VCaP (cell line): Measurements from ENCODE around the gene GCNA.

Experiments
- H3K27ac ChIP-seq: fragments of 450-650 bp; 2 replicates; pipeline ENCODE4 v1.5.1; 2017
- CTCF ChIP-seq: fragments of 450-650 bp; conservative IDR thresholded peaks from 2 replicates; pipeline ENCODE4 v1.5.1; 2017; ENCODE audit warnings: mild to moderate bottlenecking, moderate library complexity

The GCNA gene

GRCh38 chrX:71625471-71625870, 47.2 kb downstream of the GCNA start:
- no peak for TF ChIP-seq CTCF

GRCh38 chrX:71626576-71626975, 48.3 kb downstream of the GCNA start:
- no peak for TF ChIP-seq CTCF
- no peak overlapping the region for H3K27ac ChIP-seq

More at GRCh38 chrX:71625471-71625870, 47.2 kb downstream of the GCNA start:
- H3K27ac ChIP-seq: no peak overlapping the region

- no peak overlapping the region for H3K27ac ChIP-seq
- TF ChIP-seq CTCF: no peak
Measured at GRCh38 chrX:71627588-71628404, 49.6 kb downstream of the GCNA start.

- H3K27ac ChIP-seq: no peak overlapping the region
- TF ChIP-seq CTCF: no peak
Measured at GRCh38 chrX:71629467-71629866, 51.2 kb downstream of the GCNA start.

- TF ChIP-seq CTCF: no peak
- no peak overlapping the region for H3K27ac ChIP-seq
Measured at GRCh38 chrX:71632923-71633657, 54.9 kb downstream of the GCNA start.

- no peak for TF ChIP-seq CTCF
Measured at GRCh38 chrX:71634366-71634765, 56.1 kb downstream of the GCNA start.

GRCh38 chrX:71636438-71637252, 58.4 kb downstream of the GCNA start:
- TF ChIP-seq CTCF: no peak

More at GRCh38 chrX:71634366-71634765, 56.1 kb downstream of the GCNA start:
- no peak overlapping the region for H3K27ac ChIP-seq

More at GRCh38 chrX:71636438-71637252, 58.4 kb downstream of the GCNA start:
- no peak overlapping the region for H3K27ac ChIP-seq
